ENCODE measurements around the gene FOXK1. TPM values are rescaled to one million over a fixed set of nuclear protein-coding genes. Genes with fewer than 3 reads are reported as not detected.

The FOXK1 gene
- total and polyA plus RNA-seq, 2 of the 13 experiments (the other 11 are each of a cell fraction or from before 2014, with no cell fraction given): 4.6 to 8.8 TPM

- TF ChIP-seq, protein P1, sequence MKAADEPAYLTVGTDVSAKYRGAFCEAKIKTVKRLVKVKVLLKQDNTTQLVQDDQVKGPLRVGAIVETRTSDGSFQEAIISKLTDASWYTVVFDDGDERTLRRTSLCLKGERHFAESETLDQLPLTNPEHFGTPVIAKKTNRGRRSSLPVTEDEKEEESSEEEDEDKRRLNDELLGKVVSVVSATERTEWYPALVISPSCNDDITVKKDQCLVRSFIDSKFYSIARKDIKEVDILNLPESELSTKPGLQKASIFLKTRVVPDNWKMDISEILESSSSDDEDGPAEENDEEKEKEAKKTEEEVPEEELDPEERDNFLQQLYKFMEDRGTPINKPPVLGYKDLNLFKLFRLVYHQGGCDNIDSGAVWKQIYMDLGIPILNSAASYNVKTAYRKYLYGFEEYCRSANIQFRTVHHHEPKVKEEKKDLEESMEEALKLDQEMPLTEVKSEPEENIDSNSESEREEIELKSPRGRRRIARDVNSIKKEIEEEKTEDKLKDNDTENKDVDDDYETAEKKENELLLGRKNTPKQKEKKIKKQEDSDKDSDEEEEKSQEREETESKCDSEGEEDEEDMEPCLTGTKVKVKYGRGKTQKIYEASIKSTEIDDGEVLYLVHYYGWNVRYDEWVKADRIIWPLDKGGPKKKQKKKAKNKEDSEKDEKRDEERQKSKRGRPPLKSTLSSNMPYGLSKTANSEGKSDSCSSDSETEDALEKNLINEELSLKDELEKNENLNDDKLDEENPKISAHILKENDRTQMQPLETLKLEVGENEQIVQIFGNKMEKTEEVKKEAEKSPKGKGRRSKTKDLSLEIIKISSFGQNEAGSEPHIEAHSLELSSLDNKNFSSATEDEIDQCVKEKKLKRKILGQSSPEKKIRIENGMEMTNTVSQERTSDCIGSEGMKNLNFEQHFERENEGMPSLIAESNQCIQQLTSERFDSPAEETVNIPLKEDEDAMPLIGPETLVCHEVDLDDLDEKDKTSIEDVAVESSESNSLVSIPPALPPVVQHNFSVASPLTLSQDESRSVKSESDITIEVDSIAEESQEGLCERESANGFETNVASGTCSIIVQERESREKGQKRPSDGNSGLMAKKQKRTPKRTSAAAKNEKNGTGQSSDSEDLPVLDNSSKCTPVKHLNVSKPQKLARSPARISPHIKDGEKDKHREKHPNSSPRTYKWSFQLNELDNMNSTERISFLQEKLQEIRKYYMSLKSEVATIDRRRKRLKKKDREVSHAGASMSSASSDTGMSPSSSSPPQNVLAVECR (CRISPR knock-in tag; IDR thresholded peaks at IDR 0.05; ENCODE audit: borderline replicate concordance): peak; percentile 26; the same call in 1 of the 2 replicates
- TF ChIP-seq ZNF280B (CRISPR knock-in tag; IDR thresholded peaks at IDR 0.05; ENCODE audit: borderline replicate concordance) (no peak), RAD21 (CRISPR knock-in tag; IDR thresholded peaks at IDR 0.05) (peak; percentile 20; the same call in 1 of the 2 replicates), RBFOX2 (IDR thresholded peaks at IDR 0.05; ENCODE audit: low read depth, low read length) (peak; percentile 63; the same call in 1 of the 2 replicates), ZNF777 (CRISPR knock-in tag; IDR thresholded peaks at IDR 0.05) (peak; percentile 51), HNRNPK (IDR thresholded peaks at IDR 0.05; ENCODE audit: low read depth, low read length, poor library complexity, severe bottlenecking) (peak; percentile 51), ZNF543 (CRISPR knock-in tag; IDR thresholded peaks at IDR 0.05) (0 out of 2 replicates have a peak, but pooled peaks have one; percentile 7), ZNF83 (CRISPR knock-in tag; IDR thresholded peaks at IDR 0.05; ENCODE audit: borderline replicate concordance) (no peak), ZFY (CRISPR knock-in tag; IDR thresholded peaks at IDR 0.05) (peak; percentile 68; the same call in 1 of the 2 replicates), ZFX (CRISPR knock-in tag; IDR thresholded peaks at IDR 0.05; ENCODE audit: low read depth) (peak; percentile 61), MYC (CRISPR knock-in tag; IDR thresholded peaks at IDR 0.05; ENCODE audit: borderline replicate concordance) (peak; percentile 50), STAG1 (CRISPR knock-in tag; IDR thresholded peaks at IDR 0.05) (peak; percentile 28), JDP2 (CRISPR knock-in tag; IDR thresholded peaks at IDR 0.05; ENCODE audit: borderline replicate concordance) (no peak), ZNF33B (CRISPR knock-in tag; IDR thresholded peaks at IDR 0.05) (no peak), CTCF (CRISPR knock-in tag; IDR thresholded peaks at IDR 0.05) (peak; percentile 44)
- TF ChIP-seq, protein P2, sequence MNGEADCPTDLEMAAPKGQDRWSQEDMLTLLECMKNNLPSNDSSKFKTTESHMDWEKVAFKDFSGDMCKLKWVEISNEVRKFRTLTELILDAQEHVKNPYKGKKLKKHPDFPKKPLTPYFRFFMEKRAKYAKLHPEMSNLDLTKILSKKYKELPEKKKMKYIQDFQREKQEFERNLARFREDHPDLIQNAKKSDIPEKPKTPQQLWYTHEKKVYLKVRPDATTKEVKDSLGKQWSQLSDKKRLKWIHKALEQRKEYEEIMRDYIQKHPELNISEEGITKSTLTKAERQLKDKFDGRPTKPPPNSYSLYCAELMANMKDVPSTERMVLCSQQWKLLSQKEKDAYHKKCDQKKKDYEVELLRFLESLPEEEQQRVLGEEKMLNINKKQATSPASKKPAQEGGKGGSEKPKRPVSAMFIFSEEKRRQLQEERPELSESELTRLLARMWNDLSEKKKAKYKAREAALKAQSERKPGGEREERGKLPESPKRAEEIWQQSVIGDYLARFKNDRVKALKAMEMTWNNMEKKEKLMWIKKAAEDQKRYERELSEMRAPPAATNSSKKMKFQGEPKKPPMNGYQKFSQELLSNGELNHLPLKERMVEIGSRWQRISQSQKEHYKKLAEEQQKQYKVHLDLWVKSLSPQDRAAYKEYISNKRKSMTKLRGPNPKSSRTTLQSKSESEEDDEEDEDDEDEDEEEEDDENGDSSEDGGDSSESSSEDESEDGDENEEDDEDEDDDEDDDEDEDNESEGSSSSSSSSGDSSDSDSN (CRISPR knock-in tag; IDR thresholded peaks at IDR 0.05): peak; percentile 47; the same call in 1 of the 2 replicates
These were observed 537 bp downstream of the FOXK1 start (continued) for GRCh38 chr7:4682621-4683042.

Data from HepG2 (cell line).